GM12801 (cell line): ENCODE measurements around the gene AMOTL1.

Source experiments
- CTCF ChIP-seq: IDR thresholded peaks from one replicate; pipeline ENCODE4 v1.5.1; 2011; ENCODE audit warnings: control low read depth; ENCODE audit not compliant: insufficient read length; ENCODE audit errors: extremely low read depth

Gene AMOTL1

GRCh38 chr11:94782446-94782845 lies 14.3 kb downstream of the AMOTL1 start:
- TF ChIP-seq CTCF: no peak

GRCh38 chr11:94784884-94785283 lies 16.7 kb downstream of the AMOTL1 start:
- TF ChIP-seq CTCF: no peak

- no peak for TF ChIP-seq CTCF
Observed at GRCh38 chr11:94785509-94785908, 17.4 kb downstream of the AMOTL1 start.

DNA sequence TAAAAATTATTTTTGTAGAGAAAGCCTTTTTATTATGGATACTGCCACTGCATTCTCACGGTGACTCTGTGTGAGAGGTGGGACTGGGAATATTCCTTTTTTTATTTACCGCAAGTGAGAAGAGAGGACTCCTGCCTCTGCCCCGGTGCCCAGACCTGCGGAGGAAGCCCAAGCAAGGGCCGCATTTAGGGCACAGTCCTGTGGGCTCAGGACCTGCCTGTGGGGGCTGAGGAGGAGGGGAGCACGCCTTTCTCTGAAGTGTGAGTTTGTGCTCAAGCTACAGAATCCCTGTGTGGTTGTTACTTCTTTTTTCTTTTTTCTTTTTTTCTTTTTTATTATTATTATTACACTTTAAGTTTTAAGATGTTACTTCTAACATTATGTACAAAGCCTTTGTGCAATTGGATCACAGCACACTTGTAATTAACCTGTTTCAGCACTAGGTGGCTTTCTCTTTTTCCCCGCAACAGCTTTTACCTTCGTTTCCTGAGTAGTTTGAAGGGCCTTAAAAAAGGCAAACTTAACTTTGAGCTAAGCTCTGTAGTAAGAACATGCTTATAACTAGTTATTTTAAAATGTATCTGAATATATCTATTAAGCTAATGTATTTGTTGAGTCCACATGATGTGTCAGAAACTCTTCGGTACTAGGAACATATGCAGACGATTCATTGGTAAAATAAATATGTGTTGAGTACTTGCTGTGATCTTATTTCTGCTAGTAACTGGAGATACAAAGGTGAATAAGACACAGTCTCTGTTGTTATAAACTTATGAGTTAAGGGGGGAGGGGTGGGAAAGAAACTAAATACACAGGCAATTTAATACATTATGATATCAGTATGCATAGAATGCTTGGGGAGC lies 18.3 kb downstream of the AMOTL1 start:
- TF ChIP-seq CTCF: no peak

DNA sequence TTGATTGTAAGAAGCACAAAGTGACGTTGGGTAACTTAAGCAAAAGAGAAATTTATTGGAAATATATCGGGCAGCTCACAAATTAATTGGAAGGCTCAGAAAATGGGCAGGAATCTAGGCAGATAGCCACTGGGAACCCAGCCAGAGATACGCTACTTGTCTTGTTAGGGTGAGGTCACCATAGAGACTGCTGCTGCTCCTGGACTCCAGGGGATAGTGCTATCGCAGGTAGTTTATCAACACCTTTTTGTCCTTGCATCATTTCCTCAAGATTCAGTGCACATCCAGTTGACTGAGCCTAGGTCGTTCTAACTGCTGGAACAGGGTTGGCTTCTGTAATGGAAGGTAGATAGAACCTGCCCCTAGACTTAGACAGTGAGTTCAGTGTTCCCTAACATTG lies 19.6 kb downstream of the AMOTL1 start:
- TF ChIP-seq CTCF: no peak

- no peak for TF ChIP-seq CTCF
Observed at GRCh38 chr11:94788396-94788795, 20.2 kb downstream of the AMOTL1 start.

GRCh38 chr11:94790197-94790596 lies 22.0 kb downstream of the AMOTL1 start:
- TF ChIP-seq CTCF: no peak
